CD4-positive, alpha-beta T cell treated with Interleukin-4 for 1 hour (primary cell): ENCODE data around the gene WDR81.

ENCODE experiments used
- DNase-seq, 2 donors: peaks; one replicate each; pipeline ENCODE4 v3.0.0-alpha.2; 2020 to 2022

WDR81 gene

DNA sequence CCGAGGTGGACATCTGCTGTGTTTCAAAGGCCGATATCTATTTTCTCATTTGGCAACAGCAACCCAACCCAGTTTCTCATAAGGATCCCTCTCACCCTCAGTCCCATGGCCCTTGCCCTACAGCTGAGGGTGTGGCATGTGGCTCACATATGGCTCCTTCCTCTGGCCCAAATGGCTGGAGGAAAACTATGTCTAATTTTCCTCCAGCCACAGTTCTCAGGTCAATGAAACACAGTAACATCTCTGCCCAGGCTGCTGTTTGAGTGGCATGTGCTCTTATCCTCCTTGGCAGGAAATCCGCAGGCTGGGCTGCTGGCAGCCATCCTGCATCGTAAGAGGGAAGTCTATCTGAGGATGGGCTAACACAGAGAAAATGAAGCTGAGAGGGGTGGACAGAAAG lies 61.4 kb downstream of the WDR81 start:
- DNase-seq, result no peak

GRCh38 chr17:1786708-1787107 lies 62.2 kb downstream of the WDR81 start:
- DNase-seq, result no peak

DNA sequence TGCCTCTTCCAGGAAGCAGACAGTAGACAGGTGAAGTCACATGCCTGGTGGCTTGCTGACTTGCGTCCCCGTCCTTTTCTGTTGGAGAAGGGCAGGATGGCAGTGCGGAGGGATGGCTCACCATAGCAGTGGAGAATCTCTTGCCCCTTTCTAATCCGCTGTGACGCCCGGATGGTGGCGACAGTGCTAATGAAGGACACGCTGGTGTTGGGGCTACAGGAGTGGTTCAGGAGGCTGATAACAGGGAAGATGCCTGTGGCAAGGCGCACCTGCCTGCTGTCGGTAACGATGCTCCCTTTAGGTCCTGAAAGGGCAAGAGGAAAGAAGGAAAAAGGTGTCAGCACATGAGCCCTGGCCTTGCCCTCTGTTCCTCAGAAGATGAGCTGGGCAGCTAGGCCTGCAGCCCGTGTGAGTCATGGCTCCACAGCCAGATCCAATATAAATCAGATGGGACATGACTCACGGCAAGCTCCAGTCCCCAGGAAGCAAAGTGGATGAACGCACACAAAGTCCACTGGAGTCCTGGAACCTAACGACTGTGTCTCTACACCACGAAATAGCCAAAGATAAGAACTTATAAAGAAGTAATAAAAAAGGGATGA lies 62.9 kb downstream of the WDR81 start:
- no peak for DNase-seq
